ENCODE data around the gene GLT1D1.
A peak's percentile ranks its signal among the peaks of the same experiment; 100 is the strongest.
"Not testable (repeated sequence)": the region's sequence is repeated elsewhere in the genome, so short reads cannot be mapped to it uniquely, and the experiment has no call there.

GLT1D1 gene

DNA sequence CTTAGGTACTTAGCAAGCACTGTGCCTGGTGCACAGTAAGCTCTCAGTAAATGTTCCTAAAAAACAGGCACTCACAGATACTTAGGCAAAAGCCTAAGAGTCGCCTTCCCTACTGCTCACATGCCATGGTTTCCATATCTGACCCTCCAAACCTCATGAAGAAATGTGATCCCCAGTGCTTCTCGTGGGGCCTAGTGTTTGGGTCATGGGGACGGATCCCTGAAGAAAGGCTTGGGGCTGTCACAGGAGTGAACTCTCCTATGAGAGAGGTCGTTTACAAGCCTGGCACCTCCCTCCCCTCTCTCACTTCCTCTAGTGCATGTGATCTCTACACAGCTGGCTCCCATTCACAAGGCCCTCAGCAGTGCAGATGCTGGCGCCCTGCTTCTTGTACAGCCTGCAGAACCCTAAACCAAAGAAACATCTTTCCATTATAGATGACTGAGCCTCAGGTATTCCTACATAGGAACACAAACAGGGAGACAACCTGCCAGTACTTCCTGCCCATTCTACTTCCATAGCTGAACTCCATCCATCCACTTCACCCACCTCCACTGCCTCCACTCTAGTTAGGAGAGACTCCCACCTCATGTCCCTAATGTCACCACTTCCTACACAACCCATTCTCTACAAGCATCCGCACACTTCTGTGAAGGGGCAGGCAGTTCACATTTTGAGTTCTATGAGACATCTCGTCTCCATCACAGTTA, 32.4 kb upstream of the GLT1D1 start:
- DNase-seq = no peak

DNA sequence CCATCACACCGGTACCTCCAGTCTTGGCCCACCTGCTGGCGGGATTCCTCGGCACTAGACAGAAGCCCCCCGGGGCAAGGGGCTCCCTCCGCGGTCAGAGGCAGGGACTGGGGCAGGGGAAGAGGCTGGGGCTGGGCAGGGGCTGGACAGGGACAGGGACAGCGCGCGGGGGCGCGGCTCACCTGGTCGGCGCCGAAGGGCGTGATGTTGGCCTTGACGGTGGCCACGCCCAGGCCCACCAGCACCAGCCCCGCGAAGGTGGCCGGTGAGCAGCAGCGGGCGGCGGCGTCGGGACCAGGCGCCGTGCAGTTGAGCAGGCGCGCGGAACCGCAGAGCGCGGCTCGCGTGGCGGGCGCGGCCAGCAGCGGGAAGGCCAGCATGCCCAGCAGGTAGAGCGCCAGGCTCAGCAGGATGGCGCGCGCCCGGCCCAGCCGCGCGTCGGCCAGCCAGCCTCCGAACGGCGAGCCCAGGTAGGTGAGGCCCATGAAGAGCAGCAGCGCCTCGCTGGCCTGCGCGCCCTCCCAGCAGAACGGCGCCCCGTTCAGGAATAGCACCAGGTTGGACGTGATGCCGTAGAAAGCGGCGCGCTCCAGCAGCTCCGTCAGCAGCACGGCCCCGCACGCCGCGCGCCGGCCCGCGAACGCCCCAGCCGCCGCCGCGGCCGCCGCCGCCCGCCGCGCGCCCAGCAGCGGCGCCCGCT, 29.9 kb upstream of the GLT1D1 start:
- no peak for DNase-seq

DNA sequence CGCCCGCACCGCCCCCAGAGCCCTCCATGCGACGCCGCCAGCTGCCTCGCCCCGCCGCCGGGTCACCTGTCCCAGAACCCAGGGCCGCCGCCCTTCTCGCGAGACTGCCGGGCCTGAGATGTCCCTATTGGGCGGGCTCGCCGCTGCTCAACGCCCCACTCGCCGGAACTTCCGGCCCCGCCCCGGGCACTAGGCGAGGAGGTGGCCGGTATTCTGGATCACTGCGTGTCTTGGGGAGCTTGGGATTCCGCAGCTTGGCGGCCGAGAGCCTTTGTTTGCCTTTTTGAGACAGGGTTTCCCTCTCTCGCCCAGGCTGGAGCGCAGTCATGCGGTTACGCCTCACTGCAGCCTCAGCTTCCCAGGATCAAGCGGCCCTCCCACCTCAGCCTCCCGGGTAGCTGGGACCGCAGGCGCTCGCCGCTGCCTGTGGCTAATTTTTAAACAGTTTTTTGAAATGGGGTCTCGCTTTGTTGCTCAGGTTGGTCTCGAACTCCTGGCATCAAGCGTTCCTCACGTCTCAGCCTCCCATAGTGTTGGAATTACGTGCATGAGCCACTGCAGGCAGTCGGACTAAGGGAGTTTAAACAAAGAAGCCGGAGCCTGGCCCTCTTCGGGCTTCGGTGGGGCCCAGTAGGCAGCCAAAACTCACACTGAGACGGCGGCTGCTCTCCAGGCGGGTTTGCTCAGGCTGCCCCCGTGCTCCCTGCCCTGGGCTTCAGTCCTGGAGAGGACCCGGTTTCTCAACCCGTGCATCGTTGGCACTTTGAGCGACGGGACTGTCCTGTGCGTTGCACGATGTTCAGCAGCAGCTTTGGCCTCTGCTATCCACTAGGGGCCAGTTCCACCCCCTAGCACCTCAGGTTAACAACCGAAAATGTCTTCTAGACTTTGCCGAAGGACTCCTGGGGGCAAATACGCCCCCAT, 29.1 kb upstream of the GLT1D1 start, which contains the start of gene SLC15A4:
TSS of gene SLC15A4 (minus strand) at position 43 of the 924 bp plus-strand sequence. CDS start at position 28, 15 bp downstream.
- DNase-seq = peak; percentile 91

DNA sequence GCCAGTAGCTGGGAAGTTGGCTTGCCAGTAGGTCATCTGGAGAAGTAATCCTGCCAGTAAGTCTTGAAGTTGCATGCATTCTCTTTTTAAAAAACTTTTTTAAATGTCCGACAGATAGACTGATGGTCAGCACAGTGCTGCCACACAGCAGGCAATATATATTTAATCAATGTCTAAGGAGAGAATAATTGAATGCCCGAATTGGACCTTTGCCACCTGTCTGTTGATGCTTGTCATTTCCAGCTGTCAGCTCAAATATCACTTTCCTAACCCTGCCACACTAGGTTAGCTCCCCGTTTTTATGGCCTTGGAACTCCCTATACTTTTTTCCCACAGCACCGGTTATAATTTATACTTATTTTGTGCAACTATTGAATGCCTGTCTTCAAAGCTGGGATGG, 27.4 kb upstream of the GLT1D1 start:
- no peak for DNase-seq

DNA sequence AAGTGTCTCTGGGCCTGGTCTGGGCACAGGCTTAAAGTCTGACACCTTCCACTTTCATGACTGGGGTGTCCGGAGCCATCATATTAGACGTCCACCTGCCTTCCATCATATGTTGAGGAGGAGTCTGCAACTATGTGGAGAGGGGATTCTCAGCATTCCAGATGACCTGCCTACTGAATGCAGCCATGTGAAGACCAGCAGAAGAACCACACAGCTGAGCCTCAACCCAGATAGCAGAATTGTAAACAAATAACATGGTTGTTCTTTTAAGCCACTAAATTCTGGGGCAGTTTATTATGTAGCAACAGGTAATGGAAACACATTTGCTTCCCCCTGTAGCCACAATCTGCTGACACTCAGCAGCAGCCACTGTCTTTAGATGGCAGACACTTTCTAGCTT, 25.6 kb upstream of the GLT1D1 start:
- no peak for DNase-seq

DNA sequence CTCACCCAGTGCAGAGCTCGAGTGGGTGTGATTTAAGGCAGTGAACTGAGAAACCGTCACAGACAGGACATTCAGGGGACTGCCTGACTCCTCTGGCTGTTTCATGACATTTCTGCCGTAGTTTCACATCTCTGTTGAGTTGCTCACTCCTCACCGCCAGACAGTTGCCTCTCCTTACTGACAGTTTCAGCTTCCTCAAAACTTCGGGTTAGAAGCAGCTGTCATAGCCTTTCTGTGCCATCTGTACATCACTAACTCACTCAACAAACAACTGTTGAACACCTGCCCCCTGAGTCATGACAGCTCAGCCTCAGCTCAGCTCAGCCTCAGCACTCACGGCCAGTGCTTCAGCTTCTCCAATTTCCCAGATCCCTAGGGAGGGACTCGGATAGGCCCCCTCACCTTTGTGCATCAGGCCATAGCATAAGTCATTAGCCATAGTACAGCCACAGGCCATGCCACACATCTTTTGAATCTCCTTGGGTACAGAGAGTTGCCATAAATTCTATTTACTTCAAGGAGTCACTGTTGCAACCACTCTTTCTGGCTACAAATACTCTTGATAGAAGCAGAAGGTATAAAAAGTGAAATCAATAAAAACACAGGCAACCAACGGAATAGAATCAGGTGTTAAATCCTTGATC, 23.3 kb upstream of the GLT1D1 start:
- no peak for DNase-seq

DNA sequence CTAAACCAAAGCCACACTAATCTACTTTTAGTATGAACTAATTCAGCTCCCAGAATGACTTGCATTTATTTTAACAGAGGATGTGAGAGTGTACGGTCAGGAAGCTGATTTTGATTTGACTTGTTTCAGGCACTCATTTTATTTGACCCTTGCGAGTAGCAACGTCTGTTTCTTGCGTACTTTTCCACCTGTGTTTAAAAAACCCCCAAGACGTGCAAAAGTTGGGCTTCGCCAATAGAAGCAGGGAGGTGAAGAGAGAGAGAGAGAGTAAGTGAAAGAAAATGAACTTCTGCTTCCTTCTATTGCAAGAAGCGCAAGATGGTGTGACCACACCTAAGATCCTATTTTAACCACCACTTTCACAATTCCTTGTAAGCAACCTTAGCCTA, 22.8 kb upstream of the GLT1D1 start:
- no peak for DNase-seq

DNA sequence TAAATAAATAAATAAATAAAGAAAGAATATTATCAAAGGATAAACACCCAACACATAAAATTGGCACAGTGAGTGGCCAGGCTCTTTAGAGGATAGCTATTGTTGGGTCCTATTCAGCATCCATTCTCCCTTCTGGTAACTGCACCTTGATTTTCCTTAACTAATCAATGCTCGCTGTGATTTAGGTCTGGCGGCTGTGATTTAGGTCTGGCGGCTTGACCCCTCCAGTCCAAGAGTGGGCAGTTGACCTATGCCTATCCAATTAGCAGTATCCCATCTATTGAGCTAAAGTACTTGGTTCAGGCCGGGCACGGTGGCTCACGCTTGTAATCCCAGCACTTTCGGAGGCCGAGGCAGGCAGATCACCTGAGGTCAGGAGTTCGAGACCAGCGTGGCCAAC, 19.9 kb upstream of the GLT1D1 start:
- DNase-seq = no peak

DNA sequence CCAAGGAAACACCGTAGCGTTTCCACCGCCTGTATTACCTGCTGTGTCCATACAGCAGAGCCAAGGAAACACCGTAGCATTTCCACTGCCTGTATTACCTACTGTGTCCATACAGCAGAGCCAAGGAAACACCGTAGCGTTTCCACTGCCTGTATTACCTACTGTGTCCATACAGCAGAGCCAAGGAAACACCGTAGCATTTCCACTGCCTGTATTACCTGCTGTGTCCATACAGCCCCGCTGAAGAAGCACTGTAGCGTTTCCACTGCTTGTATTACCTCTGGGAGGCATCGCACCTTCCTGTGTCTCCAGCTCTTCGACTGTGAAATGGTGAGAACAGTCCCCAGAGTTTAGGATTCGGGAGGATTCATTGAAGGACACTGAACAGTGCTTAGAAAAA, 13.4 kb upstream of the GLT1D1 start:
- DNase-seq = not testable (repeated sequence)

DNA sequence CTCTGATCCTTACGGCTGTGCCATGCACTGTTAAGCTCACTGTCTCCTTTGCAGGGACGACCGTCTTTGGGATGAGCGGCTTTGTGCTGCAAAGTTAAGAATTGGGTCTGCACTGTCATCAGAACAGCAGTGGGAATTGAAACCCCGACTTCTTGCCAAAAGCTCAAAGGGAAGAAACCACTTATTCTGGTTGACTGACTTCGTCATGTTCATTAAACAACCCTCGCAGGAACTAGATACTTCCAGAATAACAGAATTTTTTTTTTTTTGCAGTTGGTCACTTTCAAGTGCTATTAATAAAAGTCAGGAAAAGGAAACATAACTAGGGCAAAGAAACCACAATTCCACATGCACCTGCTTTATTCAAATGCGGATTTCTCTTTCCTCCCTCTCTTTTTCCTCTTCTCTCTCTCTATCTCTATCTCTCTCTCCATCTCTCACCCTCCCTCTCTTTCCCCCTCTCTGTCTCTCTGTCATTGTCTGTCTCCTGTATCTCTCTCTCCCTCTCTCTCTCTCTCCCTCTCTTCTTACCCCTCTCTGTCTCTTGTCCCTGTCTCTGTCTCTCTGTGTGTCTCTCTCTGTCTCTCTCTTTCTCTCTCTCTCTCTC, 12.3 kb upstream of the GLT1D1 start:
- DNase-seq = no peak

DNA sequence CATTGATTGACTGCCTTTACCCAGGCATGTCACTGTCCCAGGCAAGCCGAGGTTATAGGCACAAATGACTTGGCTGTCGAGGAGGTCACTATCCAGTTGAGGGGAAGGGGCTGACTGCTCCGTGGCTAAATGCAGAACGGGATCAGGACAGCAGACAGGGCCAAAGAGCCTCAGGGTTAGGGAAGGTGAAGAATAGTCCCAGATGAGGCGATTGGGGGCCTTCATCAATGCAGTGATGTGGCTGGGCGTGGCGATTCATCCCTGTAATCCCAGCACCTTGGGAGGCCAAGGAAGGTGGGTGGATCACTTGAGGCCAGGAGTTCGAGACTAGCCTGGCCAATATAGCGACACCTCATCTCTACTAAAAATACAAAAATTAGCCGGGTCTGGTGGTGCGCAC, 10.7 kb upstream of the GLT1D1 start:
- no peak for DNase-seq

DNA sequence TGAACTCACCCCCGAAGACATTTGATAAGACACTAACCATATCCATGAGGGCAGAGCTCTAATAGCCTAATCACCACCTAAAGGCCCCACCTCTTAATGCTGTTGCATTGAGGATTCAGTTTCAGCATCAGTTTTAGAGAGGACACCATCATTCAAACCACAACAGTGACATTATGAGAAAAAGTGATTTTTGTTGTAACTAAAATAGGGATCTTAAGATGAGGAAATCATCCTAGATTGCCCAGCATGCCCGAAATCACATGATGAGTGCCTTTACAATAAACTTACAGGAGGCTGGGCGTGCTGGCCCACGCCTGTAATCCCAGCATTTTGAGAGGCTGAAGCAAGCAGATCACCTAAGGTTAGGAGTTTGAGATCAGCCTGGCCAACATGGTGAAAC, 9.7 kb upstream of the GLT1D1 start:
- DNase-seq = no peak

DNA sequence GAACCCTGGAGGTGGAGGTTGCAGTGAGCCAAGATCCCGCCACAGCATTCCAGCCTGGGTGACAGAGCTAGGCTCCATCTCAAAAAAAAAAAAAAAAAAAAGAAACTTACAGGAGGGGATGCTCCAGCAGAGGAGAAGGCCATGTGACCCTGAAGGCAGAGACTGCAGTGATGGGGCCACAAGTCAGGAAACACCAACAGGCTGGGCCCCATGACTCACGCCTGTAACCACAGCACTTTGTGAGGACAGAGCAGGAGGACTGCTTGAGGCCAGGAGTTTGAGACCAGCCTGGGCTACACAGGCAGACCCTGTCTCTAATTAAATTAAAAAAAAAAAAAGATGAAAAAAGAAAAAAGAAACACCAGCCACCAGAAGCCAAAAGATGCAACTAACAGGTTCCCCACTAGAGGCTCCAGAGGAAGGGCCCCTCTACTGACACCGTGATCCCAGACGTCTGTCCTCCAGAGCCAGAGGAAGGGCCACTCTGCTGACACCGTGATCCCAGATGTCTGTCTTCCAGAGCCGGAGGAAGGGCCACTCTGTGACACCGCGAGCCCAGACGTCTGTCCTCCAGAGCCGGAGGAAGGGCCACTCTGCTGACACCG, 9.1 kb upstream of the GLT1D1 start:
- DNase-seq = no peak

DNA sequence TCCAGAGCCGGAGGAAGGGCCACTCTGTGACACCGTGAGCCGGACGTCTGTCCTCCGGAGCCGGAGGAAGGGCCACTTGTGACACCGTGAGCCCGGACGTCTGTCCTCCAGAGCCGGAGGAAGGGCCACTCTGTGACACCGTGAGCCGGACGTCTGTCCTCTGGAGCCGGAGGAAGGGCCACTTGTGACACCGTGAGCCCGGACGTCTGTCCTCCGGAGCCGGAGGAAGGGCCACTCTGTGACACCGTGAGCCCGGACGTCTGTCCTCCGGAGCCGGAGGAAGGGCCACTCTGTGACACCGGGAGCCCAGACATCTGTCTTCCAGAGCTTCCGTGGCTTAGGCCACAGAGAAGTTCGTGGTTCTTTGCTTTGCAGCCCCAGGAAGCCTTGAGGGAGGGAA, 6.6 kb upstream of the GLT1D1 start:
- DNase-seq = not testable (repeated sequence)

DNA sequence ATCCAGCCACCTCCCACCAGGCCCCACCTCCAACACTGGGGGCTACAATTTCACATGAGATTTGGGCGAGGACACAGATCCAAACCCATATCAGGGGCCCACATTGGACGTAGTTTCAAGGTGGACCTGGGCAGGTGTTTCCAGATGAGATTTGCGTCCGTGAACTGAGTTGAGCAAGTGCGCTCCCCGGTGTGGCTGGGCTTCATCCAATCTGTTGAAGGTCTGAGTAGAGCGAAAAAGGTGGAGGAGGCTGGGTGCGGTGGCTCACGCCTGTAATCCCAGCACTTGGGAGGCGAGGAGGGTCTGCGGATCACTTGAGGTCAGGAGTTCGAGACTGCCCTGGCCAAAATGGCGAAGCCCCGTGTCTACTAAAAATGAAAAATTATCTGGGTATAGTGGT, 4.9 kb upstream of the GLT1D1 start:
- DNase-seq = no peak

DNA sequence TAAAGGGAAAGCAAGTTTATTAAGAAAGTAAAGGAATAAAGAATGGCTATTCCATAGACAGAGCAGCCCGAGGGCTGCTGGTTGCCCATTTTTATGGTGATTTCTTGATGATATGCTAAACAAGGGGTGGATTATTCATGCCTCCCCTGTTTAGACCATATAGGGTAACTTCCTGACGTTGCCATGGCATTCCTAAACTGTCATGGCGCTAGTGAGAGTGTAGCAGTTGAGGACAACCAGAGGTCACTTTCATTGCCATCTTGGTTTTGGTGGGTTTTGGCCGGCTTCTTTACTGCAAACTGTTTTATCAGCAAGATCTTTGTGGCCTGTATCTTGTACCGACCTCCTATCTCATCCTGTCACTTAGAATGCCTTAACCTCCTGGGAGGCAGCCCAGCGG, 3.5 kb upstream of the GLT1D1 start:
- DNase-seq = not testable (repeated sequence)

DNA sequence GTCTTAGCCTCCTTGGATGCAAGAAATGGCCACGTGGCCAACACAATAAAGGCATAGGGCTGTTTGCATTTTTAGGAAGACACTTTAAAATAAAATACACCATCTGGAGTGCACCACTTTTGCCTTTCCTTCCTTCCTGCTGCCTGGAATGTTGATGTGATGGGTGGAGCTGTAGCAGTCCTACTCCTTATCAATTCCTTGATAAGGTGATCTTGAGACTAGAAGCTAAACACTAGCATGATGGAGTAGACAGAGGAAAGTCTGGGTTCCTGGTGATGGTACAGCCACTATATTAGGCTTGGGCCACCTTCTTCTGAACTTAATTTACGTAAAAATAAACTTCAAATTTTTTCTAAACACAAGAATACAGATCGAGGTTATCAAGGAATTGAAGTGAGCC, 2.9 kb upstream of the GLT1D1 start:
- no peak for DNase-seq

DNA sequence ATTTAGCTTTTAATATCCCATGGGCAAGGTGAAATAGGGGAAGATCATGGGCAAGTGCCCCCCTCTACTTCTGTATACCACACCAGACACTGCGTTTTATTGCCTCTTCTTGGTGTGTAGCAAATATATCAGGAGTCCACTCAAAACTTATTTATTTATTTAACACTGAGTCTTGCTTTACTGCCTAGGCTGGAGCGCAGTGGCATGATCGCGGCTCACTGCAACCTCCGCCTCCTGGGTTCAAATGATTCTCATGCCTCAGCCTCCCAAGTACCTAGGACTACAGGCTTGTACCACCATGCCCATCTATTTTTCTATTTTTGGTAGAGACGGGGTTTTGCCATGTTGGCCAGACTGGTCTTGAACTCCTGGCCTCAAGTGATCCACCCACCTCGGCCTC, 1.8 kb upstream of the GLT1D1 start:
- DNase-seq = not testable (repeated sequence)

DNA sequence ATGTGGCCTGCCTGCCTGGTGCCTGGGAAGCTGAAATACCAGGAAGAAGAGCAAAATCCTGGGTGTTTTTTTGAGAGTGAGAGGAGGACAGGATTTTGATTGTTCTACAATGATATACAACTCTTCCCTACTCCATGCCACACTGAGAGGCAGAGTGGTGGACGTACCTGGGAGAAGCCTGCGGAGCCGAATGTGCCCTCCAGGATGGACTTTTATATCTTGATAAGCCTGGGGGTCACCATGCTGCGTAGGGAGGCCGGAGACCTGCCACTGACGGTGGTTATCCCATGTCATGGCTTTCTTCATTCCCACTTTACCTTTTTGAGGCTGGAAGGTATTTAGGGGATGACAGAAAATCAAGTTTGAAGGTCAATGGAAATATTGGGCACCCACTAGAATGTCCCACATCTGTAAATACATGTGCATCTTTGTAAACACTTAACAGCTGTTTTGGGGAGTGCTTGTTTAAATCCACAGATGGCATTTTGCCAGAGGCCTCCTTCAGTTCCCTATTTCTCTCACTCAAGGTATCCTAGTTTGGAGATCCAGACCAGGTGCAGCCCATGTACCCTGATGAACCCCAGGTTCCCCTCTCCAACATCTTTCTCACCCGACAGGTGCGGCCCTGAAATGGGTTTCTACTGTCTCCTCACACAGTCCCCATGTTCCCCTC, 1.1 kb upstream of the GLT1D1 start:
- no peak for DNase-seq

DNA sequence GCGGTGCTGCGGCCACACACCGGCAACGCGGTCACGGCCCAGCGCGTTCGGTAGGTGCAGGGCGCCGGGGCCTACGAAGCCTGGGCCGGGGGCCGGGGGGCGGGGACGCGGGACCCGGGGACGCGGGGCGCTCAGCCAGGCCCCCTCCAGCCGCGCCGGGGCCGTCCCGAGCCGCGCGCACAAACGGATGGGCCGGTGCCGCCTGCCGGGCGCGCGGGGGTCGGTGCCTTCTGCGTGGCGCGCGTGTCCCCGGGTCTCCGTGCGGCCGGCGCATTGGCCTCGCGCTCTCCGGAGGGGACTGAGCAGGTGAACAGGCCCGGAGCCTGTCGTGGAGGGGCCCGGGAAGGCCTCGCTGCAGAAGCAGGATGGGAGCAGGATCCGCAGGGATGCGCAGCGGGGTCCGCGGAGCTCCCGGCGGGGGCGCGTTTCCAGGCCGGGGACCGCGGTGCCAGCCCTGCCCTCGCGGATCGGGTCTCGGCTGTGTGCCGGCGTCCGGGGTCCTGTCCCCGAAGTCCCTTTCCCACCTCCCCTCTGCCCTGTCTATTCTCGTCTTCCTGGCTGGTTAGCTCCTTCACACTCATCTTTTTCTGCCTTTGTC, 421 bp downstream of the GLT1D1 start:
- DNase-seq = no peak
